Activated CD4-positive, alpha-beta T cell treated with anti-CD3 and anti-CD28 coated beads, Interleukin-2, Interleukin-6, amounts not matched to agents 100 ng/mL and 50 ng/mL, durations not matched to agents 16 hours and 8 hours (primary cell): ENCODE measurements around the gene AP1M1.
A peak's percentile ranks its signal among the peaks of the same experiment; 100 is the strongest.

Experiments used
- DNase-seq: peaks from one replicate; pipeline ENCODE4 v3.0.0-alpha.2; 2020

Gene AP1M1

DNA sequence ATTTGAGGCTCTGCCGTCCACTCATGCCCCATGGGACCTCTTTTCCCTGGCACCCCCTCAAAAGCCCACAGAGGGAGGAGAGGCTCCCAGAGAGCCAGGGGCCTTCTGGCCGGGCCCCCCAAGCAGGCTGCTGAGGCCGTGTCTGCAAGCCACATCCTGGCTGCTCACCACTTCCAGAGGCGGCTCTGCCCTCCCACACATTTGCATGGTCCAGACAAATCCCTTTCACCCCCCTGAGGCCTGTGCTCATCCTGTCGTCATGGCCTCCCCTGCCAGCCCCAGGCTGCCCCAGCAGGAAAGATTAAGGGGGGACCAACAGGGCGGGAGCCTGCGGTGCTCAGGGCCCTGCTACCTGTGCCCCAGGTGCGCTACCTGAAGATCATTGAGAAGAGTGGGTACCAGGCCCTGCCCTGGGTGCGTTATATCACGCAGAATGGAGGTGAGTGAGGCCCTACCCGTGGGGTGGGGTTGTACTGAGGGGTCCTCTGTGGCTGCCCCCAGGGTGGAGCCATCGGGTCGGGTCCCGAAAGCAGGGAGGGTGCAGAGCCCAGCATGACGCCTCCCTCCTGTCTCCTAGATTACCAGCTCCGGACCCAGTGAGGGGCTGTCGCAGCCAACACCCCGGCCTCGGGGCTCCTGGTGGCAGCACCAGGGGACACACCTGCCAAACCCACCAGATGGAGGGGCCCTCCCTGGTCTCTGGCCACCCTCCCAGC is 36.3 kb downstream of the AP1M1 start:
- DNase-seq, result no peak

- no peak for DNase-seq
Observed at GRCh38 chr19:16234552-16235445, 37.1 kb downstream of the AP1M1 start.

DNA sequence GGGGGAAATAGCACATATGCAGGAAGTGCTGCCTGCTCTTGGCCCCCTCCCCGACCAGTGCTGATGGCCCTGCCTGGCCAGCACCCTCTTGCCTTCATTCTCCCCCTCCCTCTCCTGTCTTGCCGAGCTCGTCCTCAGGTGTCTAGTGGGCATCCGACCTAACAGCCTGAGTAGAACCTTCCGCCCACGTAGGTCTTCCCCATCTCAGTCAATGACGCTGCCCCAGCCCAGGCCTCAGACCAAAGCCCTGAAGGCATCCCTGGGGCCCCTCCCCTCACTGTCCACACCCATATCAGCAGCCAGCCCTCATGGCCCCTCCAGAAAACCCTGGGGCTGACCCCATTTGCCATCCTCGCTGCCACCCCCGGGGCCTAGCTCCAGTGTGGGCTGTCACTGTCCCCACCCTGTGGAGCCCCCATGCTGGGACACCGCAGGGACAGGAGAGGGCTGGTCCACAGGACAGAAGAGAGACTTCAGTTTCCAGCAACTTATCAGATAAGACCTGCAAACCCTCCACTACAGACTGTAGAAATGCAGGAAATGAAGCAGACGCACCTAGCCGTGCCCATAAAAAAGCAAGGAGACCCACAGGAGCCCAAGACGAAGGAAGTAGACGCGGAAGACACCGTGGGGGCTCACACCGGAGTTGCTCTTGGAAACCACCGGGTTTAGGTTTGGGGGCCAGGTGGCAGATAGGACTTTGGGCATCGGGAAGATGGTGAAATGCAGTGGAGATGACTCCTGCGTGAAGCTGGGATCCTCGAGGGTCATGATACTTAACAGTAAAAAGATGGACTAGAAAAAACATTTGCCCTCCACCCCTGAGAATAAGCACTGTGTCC is 38.3 kb downstream of the AP1M1 start:
- no peak for DNase-seq

GRCh38 chr19:16244091-16244490 is 46.4 kb downstream of the AP1M1 start:
- DNase-seq, result peak; percentile 12

- DNase-seq, result peak; percentile 90
Observed at GRCh38 chr19:16247353-16248182, 49.9 kb downstream of the AP1M1 start.

GRCh38 chr19:16248380-16249023 is 50.8 kb downstream of the AP1M1 start:
- DNase-seq, result no peak

GRCh38 chr19:16249826-16250404 is 52.2 kb downstream of the AP1M1 start:
- DNase-seq, result no peak

DNA sequence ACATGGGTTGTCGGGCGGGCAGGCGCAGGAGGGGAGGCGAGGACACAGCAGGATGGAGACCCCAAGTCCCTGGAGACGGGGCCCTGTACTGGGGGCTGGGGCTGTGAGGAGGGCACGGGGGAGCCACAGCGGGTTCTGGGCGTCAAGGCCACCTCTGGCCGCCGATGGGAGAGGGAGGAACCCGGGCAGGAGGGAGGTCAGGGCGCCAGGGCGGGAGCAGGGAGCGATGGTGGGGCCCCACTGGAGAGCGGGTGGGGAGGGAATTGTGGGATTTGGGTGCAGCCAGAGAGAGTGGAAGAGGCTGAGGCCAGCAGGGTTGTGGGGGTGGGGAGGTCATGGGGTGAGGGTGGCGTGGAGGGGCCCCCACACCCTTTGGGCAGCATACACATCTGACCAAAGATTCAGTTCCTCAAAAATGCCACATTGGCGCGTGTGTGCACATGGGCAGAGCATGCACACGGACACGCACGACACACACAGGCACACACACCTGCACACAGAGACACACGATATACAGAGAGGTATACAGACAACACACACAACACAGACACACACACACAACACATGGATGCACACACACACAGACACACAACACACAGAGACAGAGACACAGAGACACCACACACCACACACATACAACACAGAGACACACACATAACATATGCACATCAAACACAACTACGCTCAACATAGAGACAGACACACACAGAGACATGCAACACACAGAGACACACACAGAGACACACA is 54.9 kb downstream of the AP1M1 start:
- DNase-seq, result no peak

GRCh38 chr19:16254851-16255408 is 57.2 kb downstream of the AP1M1 start:
- no peak for DNase-seq

- no peak for DNase-seq
Observed at GRCh38 chr19:16257509-16258002, 59.8 kb downstream of the AP1M1 start.

GRCh38 chr19:16258440-16258903 is 60.8 kb downstream of the AP1M1 start:
- DNase-seq, result no peak

GRCh38 chr19:16259385-16260159 is 61.9 kb downstream of the AP1M1 start:
- no peak for DNase-seq

GRCh38 chr19:16260160-16260811 is 62.6 kb downstream of the AP1M1 start:
- DNase-seq, result no peak

DNA sequence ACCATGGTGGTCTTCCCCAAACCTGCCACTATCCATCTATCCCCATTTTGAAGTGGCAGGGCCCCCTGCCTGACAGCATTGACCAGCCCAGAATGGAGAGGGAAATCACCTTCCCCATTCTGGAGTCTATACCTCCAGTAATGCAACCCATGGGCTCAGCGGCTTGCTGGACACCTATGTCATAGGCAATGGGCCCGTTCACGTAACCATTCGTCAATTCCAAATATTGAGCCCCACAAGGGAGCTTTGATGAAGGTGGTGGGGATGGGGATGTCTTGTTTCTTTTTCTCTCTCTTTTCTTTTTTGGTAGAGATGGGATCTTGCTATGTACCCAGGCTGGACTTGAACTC is 63.1 kb downstream of the AP1M1 start:
- DNase-seq, result no peak

GRCh38 chr19:16261584-16262368 is 64.1 kb downstream of the AP1M1 start:
- no peak for DNase-seq

DNA sequence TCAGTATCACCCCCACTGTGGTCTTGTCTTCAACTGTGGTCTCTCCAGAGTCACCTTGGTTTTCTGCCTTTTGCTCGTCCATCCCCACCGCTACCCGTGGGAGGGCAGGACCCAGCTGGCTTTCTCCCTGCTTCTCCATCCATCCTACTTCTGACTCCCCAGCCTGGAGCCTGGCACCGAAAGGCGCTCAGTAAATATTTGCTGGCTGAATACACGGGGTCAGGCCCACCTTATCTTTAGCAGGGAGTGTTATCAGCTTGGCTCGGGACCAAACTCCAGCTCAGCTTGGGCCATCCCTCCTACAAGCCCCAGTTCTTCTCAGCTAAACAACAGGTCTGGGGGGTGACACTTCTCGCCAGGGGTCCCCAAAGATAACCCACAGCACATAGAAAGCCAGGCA is 64.9 kb downstream of the AP1M1 start:
- DNase-seq, result no peak

DNA sequence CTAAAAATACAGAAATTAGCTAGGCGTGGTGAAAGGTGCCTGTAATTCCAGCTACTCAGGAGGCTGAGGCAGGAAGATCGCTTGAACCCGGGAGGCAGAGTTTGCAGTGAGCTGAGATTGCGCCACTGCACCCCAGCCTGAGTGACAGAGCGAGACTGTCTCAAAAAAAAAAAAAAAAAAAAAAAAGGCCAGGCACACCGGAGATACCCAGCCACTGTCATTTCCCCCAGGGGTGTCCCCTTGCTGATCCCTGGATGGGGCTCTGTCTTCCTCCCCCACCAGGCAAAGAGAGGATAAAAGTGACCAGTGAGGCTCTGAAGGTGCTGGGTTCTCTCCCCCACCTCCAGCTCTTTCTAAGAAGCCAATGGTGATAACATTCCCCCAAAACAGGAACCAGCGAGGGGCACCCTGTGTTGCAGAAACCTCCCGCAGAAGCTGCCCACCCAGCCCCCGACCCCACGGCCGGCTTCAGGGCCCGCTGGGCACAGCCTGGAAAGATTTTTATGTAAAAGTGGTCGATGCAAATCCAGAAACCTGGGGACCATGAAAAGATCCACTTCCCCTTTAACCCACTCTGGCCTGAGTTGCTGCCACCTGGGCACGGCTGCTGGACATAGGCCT is 65.5 kb downstream of the AP1M1 start:
- DNase-seq, result no peak
